ENCODE results near the gene HEMGN. TPM values are rescaled to one million over a fixed set of nuclear protein-coding genes. Genes with fewer than 3 reads are reported as not detected.

Gene HEMGN
- total and polyA plus RNA-seq, 2 donors (not counting 1 experiment from before 2014, with no cell fraction given), result not detected

GRCh38 chr9:97980918-97981845 lies 43.2 kb upstream of the HEMGN start:
- no peaks in the 10 kb centered on the region for H3K9me3 ChIP-seq (ENCODE audit: control insufficient read depth, insufficient read depth, low read depth, low read length)
- no peak overlapping the region for H3K4me3 ChIP-seq (replicated peaks in 1 of 4; ENCODE audit: control extremely low read depth in 1 of 4, insufficient read depth in 1 of 4, low read depth in 3 of 4, low read length in 4 of 4)
- peaks cover 19% of the 10 kb centered on the region for H3K79me2 ChIP-seq (ENCODE audit: control insufficient read depth, insufficient read depth, low read length)
- no peak overlapping the region for H3K4me2 ChIP-seq (ENCODE audit: extremely low read depth, insufficient read depth, low read length)
- no peaks in the 10 kb centered on the region for H3K27me3 ChIP-seq (ENCODE audit: control insufficient read depth, insufficient read depth, low read length)
- H4K20me1 ChIP-seq (ENCODE audit: control insufficient read depth, extremely low read depth, insufficient read depth, low read length), result no peaks in the 10 kb centered on the region
- no peaks in the 10 kb centered on the region for H3K36me3 ChIP-seq (ENCODE audit: control insufficient read depth, insufficient read depth, low read length)
- peak in 1 of 2 donors; percentile 10 for DNase-seq (ENCODE audit: low read depth in 2 of 2)
- no peak overlapping the region for H3K9ac ChIP-seq (ENCODE audit: insufficient read depth, low read length)
- no peak for TF ChIP-seq CTCF (conservative IDR thresholded peaks at IDR 0.05 in 1 of 2, IDR thresholded peaks at IDR 0.05 in 1 of 2; ENCODE audit: low read depth in 1 of 2, low read length in 2 of 2)
- TF ChIP-seq EZH2 (IDR thresholded peaks at IDR 0.05; ENCODE audit: low read length, missing control alignments), result no peak
- peaks cover 2% of the 10 kb centered on the region for H3K4me1 ChIP-seq (ENCODE audit: control insufficient read depth, extremely low read depth, insufficient read depth, low read length)
- no peak overlapping the region for H3K27ac ChIP-seq (ENCODE audit: insufficient read depth, low read length)
- H2AFZ ChIP-seq (ENCODE audit: low read length), result no peak overlapping the region

GRCh38 chr9:97980479-97980803 lies 42.5 kb upstream of the HEMGN start:
- TF ChIP-seq CTCF (conservative IDR thresholded peaks at IDR 0.05 in 1 of 2, IDR thresholded peaks at IDR 0.05 in 1 of 2; ENCODE audit: low read depth in 1 of 2, low read length in 2 of 2), result no peak
- TF ChIP-seq EZH2 (IDR thresholded peaks at IDR 0.05; ENCODE audit: low read length, missing control alignments), result no peak
- H3K4me2 ChIP-seq (ENCODE audit: extremely low read depth, insufficient read depth, low read length), result no peak overlapping the region
- peaks cover 11% of the 10 kb centered on the region for H3K79me2 ChIP-seq (ENCODE audit: control insufficient read depth, insufficient read depth, low read length)
- no peak overlapping the region for H3K4me3 ChIP-seq (replicated peaks in 1 of 4; ENCODE audit: control extremely low read depth in 1 of 4, insufficient read depth in 1 of 4, low read depth in 3 of 4, low read length in 4 of 4)
- H3K9me3 ChIP-seq (ENCODE audit: control insufficient read depth, insufficient read depth, low read depth, low read length), result no peaks in the 10 kb centered on the region
- no peak overlapping the region for H3K9ac ChIP-seq (ENCODE audit: insufficient read depth, low read length)
- H2AFZ ChIP-seq (ENCODE audit: low read length), result no peak overlapping the region
- H3K27me3 ChIP-seq (ENCODE audit: control insufficient read depth, insufficient read depth, low read length), result no peaks in the 10 kb centered on the region
- peak in 1 of 2 donors; percentile 69 for DNase-seq (ENCODE audit: low read depth in 2 of 2)
- no peaks in the 10 kb centered on the region for H4K20me1 ChIP-seq (ENCODE audit: control insufficient read depth, extremely low read depth, insufficient read depth, low read length)
- peaks cover 2% of the 10 kb centered on the region for H3K4me1 ChIP-seq (ENCODE audit: control insufficient read depth, extremely low read depth, insufficient read depth, low read length)
- H3K36me3 ChIP-seq (ENCODE audit: control insufficient read depth, insufficient read depth, low read length), result no peaks in the 10 kb centered on the region
- no peak overlapping the region for H3K27ac ChIP-seq (ENCODE audit: insufficient read depth, low read length)

- no peak overlapping the region for H3K4me2 ChIP-seq (ENCODE audit: extremely low read depth, insufficient read depth, low read length)
- no peaks in the 10 kb centered on the region for H3K36me3 ChIP-seq (ENCODE audit: control insufficient read depth, insufficient read depth, low read length)
- no peak overlapping the region for H3K9ac ChIP-seq (ENCODE audit: insufficient read depth, low read length)
- H2AFZ ChIP-seq (ENCODE audit: low read length), result no peak overlapping the region
- no peaks in the 10 kb centered on the region for H4K20me1 ChIP-seq (ENCODE audit: control insufficient read depth, extremely low read depth, insufficient read depth, low read length)
- H3K9me3 ChIP-seq (ENCODE audit: control insufficient read depth, insufficient read depth, low read depth, low read length), result no peaks in the 10 kb centered on the region
- peaks cover 6% of the 10 kb centered on the region for H3K79me2 ChIP-seq (ENCODE audit: control insufficient read depth, insufficient read depth, low read length)
- H3K27ac ChIP-seq (ENCODE audit: insufficient read depth, low read length), result no peak overlapping the region
- DNase-seq (ENCODE audit: low read depth in 2 of 2), result no peak
- no peaks in the 10 kb centered on the region for H3K27me3 ChIP-seq (ENCODE audit: control insufficient read depth, insufficient read depth, low read length)
- H3K4me3 ChIP-seq (replicated peaks in 1 of 4; ENCODE audit: control extremely low read depth in 1 of 4, insufficient read depth in 1 of 4, low read depth in 3 of 4, low read length in 4 of 4), result no peak overlapping the region
- peaks cover 2% of the 10 kb centered on the region for H3K4me1 ChIP-seq (ENCODE audit: control insufficient read depth, extremely low read depth, insufficient read depth, low read length)
- no peak for TF ChIP-seq EZH2 (IDR thresholded peaks at IDR 0.05; ENCODE audit: low read length, missing control alignments)
- TF ChIP-seq CTCF (conservative IDR thresholded peaks at IDR 0.05 in 1 of 2, IDR thresholded peaks at IDR 0.05 in 1 of 2; ENCODE audit: low read depth in 1 of 2, low read length in 2 of 2), result no peak
These were observed 42.0 kb upstream of the HEMGN start for GRCh38 chr9:97979788-97980478.
